ENCODE results near the gene CFAP70.
"Not testable (repeated sequence)": the region's sequence is repeated elsewhere in the genome, so short reads cannot be mapped to it uniquely, and the experiment has no call there.

CFAP70 gene

GRCh38 chr10:73358331-73359279, at the start of gene CFAP70:
TSS of gene CFAP70 (minus strand) at chr10:73358864. CDS start at chr10:73354796, 4,068 bp downstream.
- DNase-seq (ENCODE audit: low spot score), result peak; percentile 94

- no peak for DNase-seq (ENCODE audit: low spot score)
Measured at GRCh38 chr10:73408061-73408460, 49.4 kb upstream of the CFAP70 start.

DNA sequence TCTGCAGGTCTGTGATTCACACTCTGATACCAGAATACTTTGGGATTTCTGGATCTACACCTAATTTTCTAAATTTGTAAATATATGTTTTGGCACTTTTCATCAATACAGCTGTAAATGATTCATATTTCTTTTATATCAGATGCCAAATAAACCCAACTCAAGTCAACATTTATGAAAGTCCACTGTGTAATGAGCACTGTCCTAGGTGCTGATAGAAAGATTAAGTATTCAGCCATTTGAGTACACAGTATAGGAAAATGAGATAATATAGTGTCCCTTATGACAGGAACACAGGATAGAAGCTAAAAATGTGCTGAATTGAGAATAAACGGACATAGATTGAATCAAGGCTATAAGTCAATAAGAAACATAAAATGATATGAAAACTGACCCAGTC, 48.8 kb upstream of the CFAP70 start:
- DNase-seq (ENCODE audit: low spot score), result no peak

- no peak for DNase-seq (ENCODE audit: low spot score)
Measured at GRCh38 chr10:73406846-73407245, 48.2 kb upstream of the CFAP70 start.

DNA sequence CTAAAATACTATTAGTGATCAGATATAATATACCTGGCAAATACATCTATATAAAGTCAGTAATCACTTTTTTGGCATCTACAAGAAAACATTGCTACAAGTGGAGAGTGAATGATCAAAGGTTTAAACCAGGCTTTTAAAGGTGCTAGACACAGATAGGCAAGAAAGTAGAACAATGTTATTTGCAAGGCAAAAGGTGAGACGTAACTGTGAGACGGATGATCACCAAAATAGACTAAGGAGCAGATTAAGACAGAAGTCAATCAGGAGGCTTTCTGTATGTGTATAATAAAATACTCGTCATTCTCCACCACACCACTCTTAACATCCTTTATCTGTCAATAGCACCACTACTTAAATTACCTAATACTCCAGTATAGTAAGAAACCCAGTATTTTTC, 46.9 kb upstream of the CFAP70 start:
- DNase-seq (ENCODE audit: low spot score), result no peak

- no peak for DNase-seq (ENCODE audit: low spot score)
Measured at GRCh38 chr10:73404690-73405089, 46.0 kb upstream of the CFAP70 start.

GRCh38 chr10:73401636-73402035, 43.0 kb upstream of the CFAP70 start:
- DNase-seq (ENCODE audit: low spot score), result no peak

GRCh38 chr10:73399063-73399462, 40.4 kb upstream of the CFAP70 start:
- no peak for DNase-seq (ENCODE audit: low spot score)

- DNase-seq (ENCODE audit: low spot score), result no peak
Measured at GRCh38 chr10:73398024-73398423, 39.4 kb upstream of the CFAP70 start.

DNA sequence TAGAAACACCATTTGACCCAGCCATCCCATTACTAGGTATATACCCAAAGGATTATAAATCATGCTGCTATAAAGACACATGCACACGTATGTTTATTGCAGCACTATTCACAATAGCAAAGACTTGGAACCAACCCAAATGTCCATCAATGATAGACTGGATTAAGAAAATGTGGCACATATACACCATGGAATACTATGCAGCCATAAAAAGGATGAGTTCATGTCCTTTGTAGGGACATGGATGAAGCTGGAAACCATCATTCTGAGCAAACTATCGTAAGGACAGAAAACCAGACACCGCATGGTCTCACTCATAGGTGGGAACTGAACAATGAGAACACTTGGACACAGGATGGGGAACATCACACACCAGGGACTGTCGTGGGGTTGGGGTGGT, 35.7 kb upstream of the CFAP70 start:
- not testable (repeated sequence) for DNase-seq (ENCODE audit: low spot score)

GRCh38 chr10:73388228-73388627, 29.6 kb upstream of the CFAP70 start:
- no peak for DNase-seq (ENCODE audit: low spot score)

DNA sequence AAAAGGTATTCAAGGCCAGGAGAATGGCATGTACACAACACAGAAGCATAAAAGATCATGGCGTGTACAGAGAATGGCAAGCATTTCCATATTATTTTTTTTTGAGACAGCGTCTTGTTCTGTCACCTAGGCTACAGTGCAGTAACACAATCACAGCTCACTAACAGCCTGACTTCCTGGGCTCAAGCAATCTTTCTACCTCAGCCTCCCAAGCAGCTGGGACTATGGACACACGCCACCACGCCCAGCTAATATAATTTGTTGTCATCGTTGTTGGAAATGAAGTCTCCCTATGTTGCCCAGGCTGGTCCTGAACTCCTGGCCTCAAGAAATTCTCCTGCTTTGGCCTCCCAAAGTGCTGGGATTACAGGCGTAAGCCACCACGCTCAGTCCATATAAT, 27.9 kb upstream of the CFAP70 start:
- DNase-seq (ENCODE audit: low spot score), result no peak

DNA sequence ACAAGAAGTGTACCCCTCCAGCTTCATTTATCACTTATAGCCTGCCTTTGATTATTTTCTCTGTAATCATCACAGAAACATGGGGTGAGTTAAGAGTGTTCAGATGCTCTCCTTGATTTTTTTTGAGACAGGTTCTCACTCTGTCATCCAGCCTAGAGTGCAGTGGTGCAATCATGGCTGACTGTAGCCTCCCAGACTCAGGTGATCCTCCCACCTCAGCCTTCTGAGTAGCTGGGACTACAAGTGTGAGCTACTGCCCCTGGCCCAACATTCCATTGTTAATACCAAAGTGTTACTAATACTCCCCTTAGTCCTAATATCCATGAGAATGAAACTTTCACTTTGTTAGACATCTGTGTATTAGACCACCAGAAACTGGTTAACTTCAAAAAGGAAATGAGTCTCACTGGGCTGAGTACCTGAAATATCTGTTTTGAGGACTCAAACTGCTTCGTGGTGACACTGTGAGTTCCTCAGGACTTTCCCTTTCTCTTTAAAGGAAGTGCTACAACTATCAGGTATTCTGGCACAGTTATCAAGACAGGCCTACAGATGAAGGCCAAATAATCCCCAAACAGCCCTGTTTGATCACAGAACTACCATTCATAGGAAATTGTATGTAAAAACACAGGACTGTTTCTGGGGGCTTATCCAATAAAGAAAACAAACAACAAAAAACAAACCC, 20.5 kb upstream of the CFAP70 start:
- DNase-seq (ENCODE audit: low spot score), result no peak

GRCh38 chr10:73376679-73377078, 18.0 kb upstream of the CFAP70 start:
- no peak for DNase-seq (ENCODE audit: low spot score)

DNA sequence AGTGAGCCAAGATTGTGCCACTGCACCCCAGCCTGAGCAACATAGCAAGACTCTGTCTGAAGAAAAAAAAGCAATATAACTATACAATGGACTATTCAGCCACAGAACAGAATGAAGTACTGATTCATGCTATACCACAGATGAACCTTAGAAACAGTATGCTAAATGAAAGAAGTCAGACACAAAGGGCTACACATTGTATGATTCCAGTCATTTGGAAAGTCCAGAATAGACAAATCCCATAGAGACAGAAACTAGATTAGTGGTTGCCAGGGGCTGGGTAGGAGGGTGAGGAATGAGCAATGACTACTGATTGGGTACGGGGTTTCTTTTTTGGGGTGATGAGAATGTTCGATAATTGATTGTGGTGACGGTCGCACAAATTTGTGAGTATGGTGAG, 9.6 kb upstream of the CFAP70 start:
- no peak for DNase-seq (ENCODE audit: low spot score)

- DNase-seq (ENCODE audit: low spot score), result no peak
Measured at GRCh38 chr10:73366381-73367298, 8.0 kb upstream of the CFAP70 start.

DNA sequence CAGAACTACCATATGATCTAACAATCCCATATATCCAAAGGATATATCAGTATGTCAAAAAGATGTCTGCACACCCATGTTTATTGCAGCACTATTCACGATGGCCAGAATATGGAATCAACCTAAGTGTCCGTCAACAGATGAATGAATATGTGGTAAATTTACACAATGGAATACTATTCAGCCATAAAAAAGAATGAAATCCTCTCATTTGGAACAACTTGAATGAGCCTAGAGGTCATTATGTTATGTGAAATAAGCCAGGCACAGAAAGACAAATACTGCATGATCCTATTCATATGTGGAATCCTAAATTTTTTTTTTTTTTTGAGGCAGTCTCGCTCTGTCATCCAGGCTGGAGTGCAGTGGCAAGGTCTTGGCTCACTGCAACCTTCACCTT, 6.3 kb upstream of the CFAP70 start:
- no peak for DNase-seq (ENCODE audit: low spot score)

DNA sequence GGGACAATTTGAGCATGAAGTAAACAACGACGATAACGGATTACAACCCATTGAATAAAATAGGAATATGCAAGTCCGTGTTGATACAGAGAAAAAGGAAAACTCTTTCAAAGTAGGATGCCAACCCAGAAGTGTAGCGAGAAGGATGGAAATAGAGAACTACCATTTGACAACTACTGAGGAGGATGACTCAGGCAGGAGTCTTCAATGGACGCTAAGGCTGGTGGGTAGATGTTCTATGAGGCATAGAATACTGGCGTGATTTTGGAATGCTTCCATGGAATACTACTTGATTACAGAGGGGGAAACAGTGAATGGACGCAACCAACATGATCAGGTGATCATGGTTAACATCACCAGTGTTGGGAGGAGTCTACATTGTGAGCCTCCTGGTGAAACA, 828 bp upstream of the CFAP70 start:
- DNase-seq (ENCODE audit: low spot score), result no peak

GRCh38 chr10:73357821-73358220, 843 bp downstream of the CFAP70 start:
- DNase-seq (ENCODE audit: low spot score), result no peak

DNA sequence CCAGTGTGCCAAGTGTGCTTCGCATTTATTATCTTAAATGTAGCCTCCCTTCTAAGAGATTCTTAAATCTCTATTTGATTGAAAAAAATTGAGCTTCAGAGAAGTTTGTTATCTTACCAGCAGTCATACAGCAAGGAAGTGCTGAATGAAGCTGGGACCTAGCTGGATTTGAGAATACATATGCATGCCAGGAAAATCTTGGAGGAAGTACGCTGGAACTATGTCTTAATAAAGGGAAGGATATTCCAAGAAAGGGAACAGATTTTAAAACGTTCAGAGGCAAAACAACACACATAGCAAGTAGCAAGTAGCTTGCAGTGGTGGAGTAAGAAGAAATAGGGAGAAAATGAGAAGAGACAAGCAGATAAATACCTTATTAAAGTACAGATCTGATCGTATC, 1.5 kb downstream of the CFAP70 start:
- no peak for DNase-seq (ENCODE audit: low spot score)

DNA sequence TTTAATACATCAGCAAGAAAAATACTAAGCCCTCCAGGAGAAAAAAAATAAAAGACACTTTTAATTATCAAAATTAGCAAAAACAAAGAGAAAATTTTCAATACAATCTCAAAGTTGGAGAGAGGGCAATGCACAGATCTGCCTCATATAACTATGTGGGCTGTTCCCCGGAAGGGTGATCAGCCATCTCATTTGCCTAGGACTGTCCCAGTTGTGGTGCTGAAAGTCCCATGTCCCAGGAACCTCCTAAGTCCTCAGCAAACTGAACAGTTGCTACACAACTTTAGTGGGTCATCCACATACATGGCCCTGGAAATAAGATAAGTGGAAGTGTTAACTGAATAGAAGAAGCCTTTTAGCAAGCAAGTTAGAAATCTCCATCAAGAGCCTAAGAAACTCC, 14.4 kb downstream of the CFAP70 start:
- no peak for DNase-seq (ENCODE audit: low spot score)

DNA sequence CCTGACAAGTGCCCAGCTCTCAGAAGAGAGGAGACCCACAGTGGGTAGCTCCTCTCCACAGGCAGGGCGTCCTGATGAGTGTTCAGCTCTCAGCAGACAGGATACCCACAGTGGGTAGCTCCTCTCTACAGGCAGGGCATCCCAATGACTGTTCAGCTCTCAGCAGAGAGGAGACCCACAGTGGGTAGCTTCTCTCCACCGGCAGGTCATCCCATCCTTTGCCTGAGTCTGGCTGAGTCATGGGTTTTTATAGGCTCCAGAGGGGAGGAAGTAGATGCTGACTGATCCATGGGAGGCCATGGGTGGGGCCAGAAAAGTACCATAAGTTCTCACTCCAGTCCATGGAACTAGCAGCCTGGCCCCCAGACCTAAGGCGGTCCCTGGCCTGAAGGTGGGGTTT, 18.5 kb downstream of the CFAP70 start:
- no peak for DNase-seq (ENCODE audit: low spot score)
